Nephron (organoid): ENCODE measurements around the gene TRIM66.

ENCODE experiments used
- H3K27ac Mint-ChIP-seq, 3 experiments: 2 replicates each; pipeline ENCODE4 v1.8.0; 2020; ENCODE audit warnings: mixed read lengths in 3 of 3, mild to moderate bottlenecking in 2 of 3, moderate library complexity in 1 of 3
- H3K27me3 Mint-ChIP-seq: 2 replicates; pipeline ENCODE4 v1.8.0; 2021; ENCODE audit warnings: low read depth, mild to moderate bottlenecking, moderate library complexity, mixed read lengths
- H3K36me3 Mint-ChIP-seq: 2 replicates; pipeline ENCODE4 v1.8.0; 2020; ENCODE audit warnings: low read depth, mixed read lengths
- H3K4me1 Mint-ChIP-seq: 2 replicates; pipeline ENCODE4 v1.8.0; 2020; ENCODE audit warnings: mixed read lengths
- H3K4me3 Mint-ChIP-seq, 3 experiments: 2 replicates each; pipeline ENCODE4 v1.8.0; 2020; ENCODE audit warnings: mild to moderate bottlenecking in 3 of 3, mixed read lengths in 3 of 3, moderate library complexity in 2 of 3
- H3K9me3 Mint-ChIP-seq: 2 replicates; pipeline ENCODE4 v1.8.0; 2020; ENCODE audit warnings: mixed read lengths
- CTCF ChIP-seq, 3 experiments: fragments of 200-600 bp; sonication (generic); IDR thresholded peaks; one replicate each; pipeline ENCODE4 v1.5.0; 2021; ENCODE audit warnings: antibody characterized with exemption in 3 of 3; ENCODE audit not compliant: unreplicated experiment in 3 of 3

The TRIM66 gene

GRCh38 chr11:8688414-8689362 is 6.2 kb upstream of the TRIM66 start:
- Mint-ChIP-seq H3K27me3 (no peaks in the 10 kb centered on the region), H3K4me1 (peaks cover 44% of the 10 kb centered on the region), H3K9me3 (no peaks in the 10 kb centered on the region), H3K27ac (peak overlapping the region; percentile 63 to 97 (median 93)), H3K36me3 (peaks cover 72% of the 10 kb centered on the region), H3K4me3 (peak overlapping the region; percentile 84 to 96 (median 95))
- no peak for TF ChIP-seq CTCF (IDR thresholded peaks at IDR 0.05; ENCODE audit: unreplicated experiment in 3 of 3)

GRCh38 chr11:8686325-8686724 is 3.9 kb upstream of the TRIM66 start:
- Mint-ChIP-seq H3K27ac (no peak overlapping the region), H3K4me1 (peaks cover 58% of the 10 kb centered on the region), H3K9me3 (no peaks in the 10 kb centered on the region), H3K4me3 (peak overlapping the region; percentile 9 to 70 (median 60)), H3K36me3 (peaks cover 57% of the 10 kb centered on the region), H3K27me3 (no peaks in the 10 kb centered on the region)
- TF ChIP-seq CTCF (IDR thresholded peaks at IDR 0.05; ENCODE audit: unreplicated experiment in 3 of 3) = no peak

GRCh38 chr11:8685820-8686219 is 3.4 kb upstream of the TRIM66 start:
- Mint-ChIP-seq H3K27ac (peak overlapping the region in 1 of 3 experiments; percentile 54), H3K4me1 (peaks cover 61% of the 10 kb centered on the region), H3K9me3 (no peaks in the 10 kb centered on the region), H3K27me3 (no peaks in the 10 kb centered on the region), H3K36me3 (peaks cover 54% of the 10 kb centered on the region), H3K4me3 (peak overlapping the region; percentile 87 to 98 (median 92))
- no peak for TF ChIP-seq CTCF (IDR thresholded peaks at IDR 0.05; ENCODE audit: unreplicated experiment in 3 of 3)

- no peak for TF ChIP-seq CTCF (IDR thresholded peaks at IDR 0.05; ENCODE audit: unreplicated experiment in 3 of 3)
- no peaks in the 10 kb centered on the region for H3K9me3 Mint-ChIP-seq
- H3K4me3 Mint-ChIP-seq = peak overlapping the region; percentile 87 to 98 (median 92)
- peaks cover 66% of the 10 kb centered on the region for H3K4me1 Mint-ChIP-seq
- peak overlapping the region; percentile 17 to 75 (median 54) for H3K27ac Mint-ChIP-seq
- peaks cover 57% of the 10 kb centered on the region for H3K36me3 Mint-ChIP-seq
- no peaks in the 10 kb centered on the region for H3K27me3 Mint-ChIP-seq
These were observed 2.8 kb upstream of the TRIM66 start for GRCh38 chr11:8685306-8685705.

GRCh38 chr11:8684600-8685290 is 2.3 kb upstream of the TRIM66 start:
- H3K36me3 Mint-ChIP-seq = peaks cover 52% of the 10 kb centered on the region
- H3K27me3 Mint-ChIP-seq = no peaks in the 10 kb centered on the region
- peak overlapping the region; percentile 54 to 99 (median 75) for H3K27ac Mint-ChIP-seq
- peak overlapping the region; percentile 87 to 98 (median 92) for H3K4me3 Mint-ChIP-seq
- peaks cover 60% of the 10 kb centered on the region for H3K4me1 Mint-ChIP-seq
- TF ChIP-seq CTCF (IDR thresholded peaks at IDR 0.05; ENCODE audit: unreplicated experiment in 3 of 3) = no peak
- no peaks in the 10 kb centered on the region for H3K9me3 Mint-ChIP-seq
